ENCODE data around the gene WDR27. TPM values are rescaled to one million over a fixed set of nuclear protein-coding genes. Genes with fewer than 3 reads are reported as not detected.

The WDR27 gene
- polyA plus RNA-seq, 3 donors: 0.95 to 20.5 (median 2.0) TPM

DNA sequence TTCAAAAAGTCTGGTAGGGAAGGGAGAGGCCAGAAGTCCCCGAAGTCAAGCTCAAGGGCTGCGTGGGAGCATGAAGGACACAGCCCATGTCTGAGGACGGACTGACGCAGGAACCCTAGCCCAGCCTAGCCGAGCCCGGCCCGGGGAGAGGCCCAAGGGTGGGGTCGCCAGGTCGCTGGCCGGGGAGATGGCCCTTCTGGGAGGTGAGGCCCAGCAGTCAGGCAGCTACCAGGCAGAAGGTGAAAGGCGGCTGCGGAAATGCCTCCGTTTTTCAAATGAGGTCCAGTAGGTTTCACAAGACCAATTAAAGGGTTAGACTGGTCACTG, 44.6 kb downstream of the WDR27 start:
- peaks cover 22 to 23% of the 10 kb centered on the region in 2 donors for H3K36me3 Mint-ChIP-seq
- H3K4me1 ChIP-seq (ENCODE audit: control insufficient read depth in 1 of 2, insufficient read depth in 2 of 2, low read length in 2 of 2): peaks cover 0 to 6% of the 10 kb centered on the region in 2 donors
- no peak overlapping the region for H3K4me3 ChIP-seq (replicated peaks in 1 of 3; ENCODE audit: low read depth in 2 of 3, low read length in 3 of 3)
- no peak for DNase-seq
- no peak overlapping the region for H3K9ac ChIP-seq (ENCODE audit: insufficient read depth, low read length, poor library complexity, severe bottlenecking)
- peaks cover 0 to 17% of the 10 kb centered on the region in 2 donors for H3K36me3 ChIP-seq (replicated peaks in 1 of 2; ENCODE audit: control insufficient read depth in 1 of 2, insufficient read depth in 2 of 2, low read length in 2 of 2)
- peaks cover 0 to 6% (median 6%) of the 10 kb centered on the region in 3 donors for H3K27me3 Mint-ChIP-seq (ENCODE audit: low read depth in 3 of 3)
- H3K4me2 ChIP-seq (replicated peaks; ENCODE audit: extremely low read depth, low read length, poor library complexity, severe bottlenecking): no peak overlapping the region
- H3K9me3 ChIP-seq (replicated peaks in 1 of 2; ENCODE audit: control insufficient read depth in 1 of 2, insufficient read depth in 1 of 2, low read length in 2 of 2): no peaks in the 10 kb centered on the region
- H3K4me1 Mint-ChIP-seq: peaks cover 9% of the 10 kb centered on the region
- intact Hi-C loops (cut with micrococcal nuclease): no loop called here
- H4K20me1 ChIP-seq (ENCODE audit: insufficient read depth, low read length): no peaks in the 10 kb centered on the region
- 94% methylated on average over 9 of the region's 13 CpGs for WGBS (ENCODE audit: insufficient coverage)
- no peak overlapping the region for H3K27ac ChIP-seq (ENCODE audit: low read depth in 1 of 2, low read length in 2 of 2)
- TF ChIP-seq, protein P1, sequence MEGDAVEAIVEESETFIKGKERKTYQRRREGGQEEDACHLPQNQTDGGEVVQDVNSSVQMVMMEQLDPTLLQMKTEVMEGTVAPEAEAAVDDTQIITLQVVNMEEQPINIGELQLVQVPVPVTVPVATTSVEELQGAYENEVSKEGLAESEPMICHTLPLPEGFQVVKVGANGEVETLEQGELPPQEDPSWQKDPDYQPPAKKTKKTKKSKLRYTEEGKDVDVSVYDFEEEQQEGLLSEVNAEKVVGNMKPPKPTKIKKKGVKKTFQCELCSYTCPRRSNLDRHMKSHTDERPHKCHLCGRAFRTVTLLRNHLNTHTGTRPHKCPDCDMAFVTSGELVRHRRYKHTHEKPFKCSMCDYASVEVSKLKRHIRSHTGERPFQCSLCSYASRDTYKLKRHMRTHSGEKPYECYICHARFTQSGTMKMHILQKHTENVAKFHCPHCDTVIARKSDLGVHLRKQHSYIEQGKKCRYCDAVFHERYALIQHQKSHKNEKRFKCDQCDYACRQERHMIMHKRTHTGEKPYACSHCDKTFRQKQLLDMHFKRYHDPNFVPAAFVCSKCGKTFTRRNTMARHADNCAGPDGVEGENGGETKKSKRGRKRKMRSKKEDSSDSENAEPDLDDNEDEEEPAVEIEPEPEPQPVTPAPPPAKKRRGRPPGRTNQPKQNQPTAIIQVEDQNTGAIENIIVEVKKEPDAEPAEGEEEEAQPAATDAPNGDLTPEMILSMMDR (IDR thresholded peaks at IDR 0.05): no peak
- no peak overlapping the region for H3K4me3 Mint-ChIP-seq
- H2AFZ ChIP-seq (ENCODE audit: insufficient read depth, low read depth, low read length, poor library complexity, severe bottlenecking): no peak overlapping the region
- no peaks in the 10 kb centered on the region for H3K79me2 ChIP-seq (ENCODE audit: insufficient read depth, low read length)
- peak overlapping the region in 2 of 7 donors; percentile 3 to 14 for H3K27ac Mint-ChIP-seq
- H3K27me3 ChIP-seq (ENCODE audit: control insufficient read depth in 2 of 2, insufficient read depth in 2 of 2, low read length in 2 of 2): no peaks in the 10 kb centered on the region
- H3K9me3 Mint-ChIP-seq: peaks cover 0 to 6% (median 3%) of the 10 kb centered on the region in 7 donors

DNA sequence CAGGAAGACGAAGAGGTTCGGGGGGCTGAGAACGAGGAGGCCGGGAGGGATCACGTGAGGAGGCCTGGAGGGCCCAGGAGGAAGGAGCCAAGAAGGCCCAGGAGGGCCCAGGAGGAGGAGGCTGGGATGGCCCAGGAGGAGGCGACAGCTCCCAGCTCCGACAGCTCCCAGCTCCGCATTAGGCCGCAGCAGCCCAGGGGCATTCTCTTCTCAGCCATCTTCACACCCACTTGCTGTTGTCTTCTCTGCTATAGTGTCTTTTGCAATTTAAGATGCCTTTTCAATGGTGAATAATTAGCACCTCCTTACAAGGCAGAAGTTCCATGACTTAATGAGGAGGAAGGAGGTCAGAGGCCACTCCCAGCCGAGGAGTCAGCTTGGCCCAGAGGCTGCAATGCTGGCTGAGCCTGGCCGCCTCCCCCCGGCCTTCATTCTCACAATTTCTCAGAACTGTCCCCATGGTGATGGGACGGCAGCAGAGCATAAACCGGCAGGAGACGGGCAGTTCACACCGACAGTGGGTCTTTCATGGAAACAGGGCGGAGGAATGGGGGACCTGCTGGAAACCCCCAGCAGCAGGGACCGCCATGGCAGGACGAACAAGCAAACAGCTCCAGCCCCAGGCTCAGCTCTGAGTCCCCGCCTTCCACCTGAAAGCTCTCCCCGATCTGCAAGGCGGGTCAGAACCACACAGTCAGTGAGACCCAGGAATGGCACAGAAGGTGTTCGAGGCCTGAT, 45.1 kb downstream of the WDR27 start:
- H4K20me1 ChIP-seq (ENCODE audit: insufficient read depth, low read length): no peaks in the 10 kb centered on the region
- H3K4me3 Mint-ChIP-seq: no peak overlapping the region
- TF ChIP-seq, protein P1 (IDR thresholded peaks at IDR 0.05): no peak
- 94% methylated on average over 20 of the region's 23 CpGs for WGBS (ENCODE audit: insufficient coverage)
- H3K36me3 ChIP-seq (replicated peaks in 1 of 2; ENCODE audit: control insufficient read depth in 1 of 2, insufficient read depth in 2 of 2, low read length in 2 of 2): peaks cover 0 to 17% of the 10 kb centered on the region in 2 donors
- H2AFZ ChIP-seq (ENCODE audit: insufficient read depth, low read depth, low read length, poor library complexity, severe bottlenecking): no peak overlapping the region
- H3K27ac Mint-ChIP-seq: peak overlapping the region in 2 of 7 donors; percentile 3 to 14
- intact Hi-C loops (cut with micrococcal nuclease): no loop called here
- no peaks in the 10 kb centered on the region for H3K79me2 ChIP-seq (ENCODE audit: insufficient read depth, low read length)
- H3K9me3 Mint-ChIP-seq: peaks cover 0 to 6% (median 3%) of the 10 kb centered on the region in 7 donors
- H3K4me3 ChIP-seq (replicated peaks in 1 of 3; ENCODE audit: low read depth in 2 of 3, low read length in 3 of 3): no peak overlapping the region
- no peak for DNase-seq
- no peak overlapping the region for H3K27ac ChIP-seq (ENCODE audit: low read depth in 1 of 2, low read length in 2 of 2)
- H3K27me3 ChIP-seq (ENCODE audit: control insufficient read depth in 2 of 2, insufficient read depth in 2 of 2, low read length in 2 of 2): no peaks in the 10 kb centered on the region
- H3K9ac ChIP-seq (ENCODE audit: insufficient read depth, low read length, poor library complexity, severe bottlenecking): no peak overlapping the region
- peaks cover 0 to 6% (median 6%) of the 10 kb centered on the region in 3 donors for H3K27me3 Mint-ChIP-seq (ENCODE audit: low read depth in 3 of 3)
- peaks cover 9% of the 10 kb centered on the region for H3K4me1 Mint-ChIP-seq
- no peak overlapping the region for H3K4me2 ChIP-seq (replicated peaks; ENCODE audit: extremely low read depth, low read length, poor library complexity, severe bottlenecking)
- no peaks in the 10 kb centered on the region for H3K9me3 ChIP-seq (replicated peaks in 1 of 2; ENCODE audit: control insufficient read depth in 1 of 2, insufficient read depth in 1 of 2, low read length in 2 of 2)
- H3K4me1 ChIP-seq (ENCODE audit: control insufficient read depth in 1 of 2, insufficient read depth in 2 of 2, low read length in 2 of 2): peaks cover 0 to 6% of the 10 kb centered on the region in 2 donors
- H3K36me3 Mint-ChIP-seq: peaks cover 21% of the 10 kb centered on the region in 2 donors

Measured in CD14-positive monocyte (primary cell).